Measurements from ENCODE around the gene KCNMB4. TPM values are rescaled to one million over a fixed set of nuclear protein-coding genes. Genes with fewer than 3 reads are reported as not detected.

Gene KCNMB4
- total RNA-seq, 4 donors from 2014 or later, result 0.65 to 2.8 (median 1.1) TPM

- TF ChIP-seq CTCF (IDR thresholded peaks at IDR 0.05; ENCODE audit: low read depth), result no peak
Measured at GRCh38 chr12:70415987-70416386, 49.9 kb downstream of the KCNMB4 start.

GRCh38 chr12:70417121-70417520 lies 51.0 kb downstream of the KCNMB4 start:
- no peak for TF ChIP-seq CTCF (IDR thresholded peaks at IDR 0.05; ENCODE audit: low read depth)

- TF ChIP-seq CTCF (IDR thresholded peaks at IDR 0.05; ENCODE audit: low read depth), result no peak
Measured at GRCh38 chr12:70418101-70418500, 52.0 kb downstream of the KCNMB4 start.

- TF ChIP-seq CTCF (IDR thresholded peaks at IDR 0.05; ENCODE audit: low read depth), result no peak
Measured at GRCh38 chr12:70422631-70423030, 56.5 kb downstream of the KCNMB4 start.

- no peak for TF ChIP-seq CTCF (IDR thresholded peaks at IDR 0.05; ENCODE audit: low read depth)
Measured at GRCh38 chr12:70426620-70427019, 60.5 kb downstream of the KCNMB4 start.

GRCh38 chr12:70427611-70428010 lies 61.5 kb downstream of the KCNMB4 start:
- no peak for TF ChIP-seq CTCF (IDR thresholded peaks at IDR 0.05; ENCODE audit: low read depth)

GRCh38 chr12:70430400-70430799 lies 64.3 kb downstream of the KCNMB4 start:
- TF ChIP-seq CTCF (IDR thresholded peaks at IDR 0.05; ENCODE audit: low read depth), result no peak

Data from subcutaneous adipose tissue (tissue), 4 donors.